HG03103 (cell line): ENCODE data around the gene RPTN.
"Not testable (repeated sequence)": the region's sequence is repeated elsewhere in the genome, so short reads cannot be mapped to it uniquely, and the experiment has no call there.

Experiments used
- ATAC-seq: cut with Tn5 transposase; IDR thresholded peaks from one replicate; pipeline ENCODE4 v1.9.1; 2021; ENCODE audit warnings: low read depth; ENCODE audit not compliant: unreplicated experiment

RPTN gene

DNA sequence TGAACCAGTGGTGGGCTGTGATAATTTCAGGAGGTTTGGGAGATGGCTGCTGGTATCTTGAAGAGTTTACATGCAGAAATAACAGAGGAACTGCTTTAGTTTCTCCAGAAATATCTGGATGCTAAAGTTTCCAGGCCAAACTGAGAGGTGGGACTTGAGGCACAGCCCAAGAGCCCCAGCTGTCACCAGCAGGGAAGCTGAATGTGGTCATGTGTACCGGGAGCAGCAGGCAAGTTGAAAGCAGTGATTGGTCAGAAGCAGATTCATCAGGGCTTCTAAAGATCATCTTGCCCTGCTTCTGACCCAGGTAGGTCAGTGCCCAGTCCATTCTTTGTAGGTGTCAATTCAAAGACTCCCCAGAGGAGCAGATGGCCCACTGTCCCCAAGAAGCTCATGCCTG is 7.9 kb upstream of the RPTN start:
- no peak for ATAC-seq

DNA sequence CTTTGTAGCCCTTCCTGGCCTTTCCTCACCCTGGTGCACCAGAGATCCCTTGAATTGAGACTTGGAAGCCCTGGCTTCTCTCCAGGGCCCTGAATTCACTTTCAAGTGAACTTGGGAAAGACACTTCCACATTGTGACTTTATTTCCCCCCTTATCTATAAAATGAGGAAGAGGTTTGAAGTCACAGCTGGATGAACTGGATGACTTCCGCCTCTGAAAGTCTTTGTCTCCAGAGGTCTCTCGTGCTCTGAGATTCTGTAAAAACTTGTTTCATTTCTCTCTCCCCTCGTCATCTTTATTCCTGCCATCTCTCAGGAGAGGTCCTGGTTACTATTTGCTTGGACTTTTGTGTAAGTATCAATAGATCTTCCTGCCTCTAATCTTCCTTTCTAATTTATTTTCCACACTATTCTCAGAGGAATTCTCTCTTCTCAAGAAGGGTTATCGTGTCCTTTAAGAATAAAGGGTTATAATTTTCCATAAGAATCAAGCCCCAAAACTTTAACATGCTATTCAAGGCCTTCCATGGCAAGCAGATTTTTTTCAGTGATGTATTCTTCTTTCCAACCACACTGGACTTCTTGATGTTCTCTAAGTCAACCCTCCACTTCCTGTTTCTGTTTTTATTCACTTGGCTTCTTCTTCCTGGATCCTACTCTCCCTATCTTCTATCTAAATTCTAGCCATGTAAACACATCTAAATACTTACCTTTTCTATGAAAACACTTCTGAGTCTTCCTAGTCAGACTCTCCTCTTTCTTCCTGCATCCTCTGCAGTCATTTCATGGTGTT is 6.5 kb upstream of the RPTN start:
- ATAC-seq: no peak

DNA sequence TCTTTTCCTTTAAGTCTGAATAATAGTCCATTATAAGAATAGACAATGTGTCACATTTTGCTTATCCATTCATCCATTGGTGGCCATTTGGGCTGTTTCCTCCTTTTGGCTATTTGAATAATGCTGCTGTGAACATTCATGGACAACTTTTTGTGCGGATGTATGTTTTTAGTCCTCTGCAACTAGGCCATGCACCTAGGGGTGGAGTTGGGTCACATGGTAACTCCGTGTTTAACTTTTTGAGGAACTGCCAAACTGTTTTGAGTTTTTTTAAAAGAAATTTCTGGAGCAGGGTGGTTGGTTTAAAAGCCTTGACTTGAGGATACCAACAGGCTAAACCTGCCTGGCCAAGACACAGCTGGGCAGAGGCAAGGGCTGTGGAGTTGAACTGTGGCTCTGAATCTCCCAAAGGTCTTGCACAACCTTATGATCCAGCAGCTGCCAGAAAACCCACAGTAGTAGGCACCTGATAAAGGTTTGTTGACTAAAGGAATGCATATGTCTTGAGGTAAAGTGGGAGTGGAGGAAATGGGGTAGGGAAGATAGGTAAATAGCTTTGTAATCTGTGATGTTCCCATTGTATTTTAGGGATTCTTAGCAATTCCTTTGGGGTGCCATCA is 5.6 kb upstream of the RPTN start:
- no peak for ATAC-seq

DNA sequence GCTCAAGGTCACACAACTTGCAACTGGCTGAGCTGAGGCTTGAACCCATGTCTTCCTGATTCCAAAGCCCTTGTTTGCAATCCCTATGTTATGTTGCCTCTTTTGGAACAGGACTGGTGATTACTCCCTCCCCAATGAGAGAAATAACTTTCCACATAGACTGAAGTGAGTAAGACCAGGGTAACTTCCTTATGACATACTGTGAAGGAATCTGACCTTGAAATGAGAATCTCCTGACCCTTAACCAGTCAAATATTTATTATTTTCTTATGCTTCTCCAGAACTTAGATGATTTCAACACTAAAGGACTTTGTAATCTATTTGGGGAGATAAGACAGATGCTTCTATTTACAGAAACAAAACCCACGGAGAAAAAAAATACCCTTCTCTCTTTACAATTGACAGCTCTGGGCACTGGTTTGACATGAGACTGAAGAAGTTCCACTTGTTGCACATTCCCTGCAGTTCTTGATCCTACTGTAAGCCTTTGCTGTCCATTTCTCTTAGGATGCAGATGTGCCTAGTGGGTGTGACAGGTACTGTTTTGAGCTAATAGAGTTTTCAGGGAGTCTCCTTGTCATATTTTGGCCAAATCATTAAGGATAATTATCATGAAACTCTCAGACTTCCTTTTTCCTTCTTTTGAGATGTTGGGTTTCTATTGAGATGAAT is 3.9 kb upstream of the RPTN start:
- ATAC-seq: no peak

DNA sequence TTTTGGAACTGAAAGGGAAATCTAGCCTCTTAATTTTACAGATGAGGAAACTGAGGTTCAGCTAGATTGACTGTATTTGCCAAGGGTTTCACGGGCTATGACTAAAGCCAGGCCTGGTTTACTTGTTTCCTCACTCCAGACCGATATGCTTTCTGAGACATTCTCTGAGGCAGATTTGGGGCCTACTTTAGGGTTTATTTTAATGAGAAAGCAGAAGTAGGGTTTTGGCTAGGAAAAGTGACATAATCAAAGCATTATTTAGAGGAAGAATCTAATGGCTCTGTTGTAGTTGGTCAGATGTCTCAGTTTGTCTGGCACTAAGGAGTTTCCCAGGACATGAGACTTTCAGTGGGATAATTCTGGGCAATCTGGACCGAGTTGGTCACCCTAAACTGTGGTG is 1.5 kb upstream of the RPTN start:
- ATAC-seq: no peak

DNA sequence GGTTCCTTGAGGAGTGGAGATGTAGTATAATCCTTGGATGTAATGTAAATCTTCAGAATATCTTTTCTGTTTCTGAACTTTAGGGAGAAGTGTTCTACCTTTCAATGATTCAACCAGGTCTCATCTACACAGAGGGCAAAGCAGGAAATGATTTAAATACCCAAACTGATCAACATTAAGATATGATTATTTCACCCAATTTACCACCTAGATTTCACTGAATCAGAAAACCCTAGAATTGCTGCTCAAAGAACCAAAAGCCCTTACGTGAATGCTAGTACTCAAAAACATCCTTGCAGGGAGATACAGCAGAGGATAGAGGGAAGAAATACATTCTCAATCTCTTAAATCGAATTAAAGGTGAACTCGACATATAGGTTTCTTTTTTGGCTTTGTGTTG is 5.0 kb downstream of the RPTN start:
- ATAC-seq: no peak

DNA sequence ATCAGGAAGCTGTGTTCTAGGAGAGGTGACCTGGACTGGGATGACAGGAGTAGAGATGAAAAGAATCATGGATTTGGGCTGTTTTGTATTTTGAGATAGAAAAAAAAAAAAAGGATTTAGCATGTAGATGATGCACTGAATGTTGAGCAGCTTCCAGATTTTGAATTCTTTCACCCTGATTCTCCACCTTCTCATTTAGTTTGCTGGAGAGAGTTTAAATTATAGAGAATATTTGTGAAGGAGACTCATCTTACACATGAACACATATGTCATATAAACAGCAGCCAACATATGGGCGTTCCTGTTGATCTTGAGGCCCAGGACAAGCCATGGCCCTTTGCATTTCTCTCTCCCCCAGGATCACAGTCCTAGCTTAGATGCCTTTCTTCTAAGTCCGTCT is 7.4 kb downstream of the RPTN start:
- no peak for ATAC-seq

DNA sequence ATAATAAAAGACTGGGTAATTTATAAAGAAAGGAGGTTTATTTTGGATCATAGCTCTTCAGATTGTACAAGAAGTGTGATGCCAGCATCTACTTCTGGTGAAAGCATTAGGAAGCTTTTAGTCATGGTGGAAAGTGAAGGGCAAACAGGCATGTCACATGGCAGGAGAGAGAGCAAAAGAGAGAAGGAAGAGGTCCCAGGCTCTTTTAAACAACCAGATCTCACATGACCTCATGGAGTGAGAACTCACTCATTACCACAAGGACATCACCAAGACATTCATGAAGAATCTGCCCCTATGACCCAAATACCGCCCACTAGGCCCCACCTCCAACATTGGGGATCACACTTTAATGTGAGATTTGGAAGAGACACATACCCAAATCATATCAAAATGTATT is 10.0 kb downstream of the RPTN start:
- ATAC-seq: no peak

DNA sequence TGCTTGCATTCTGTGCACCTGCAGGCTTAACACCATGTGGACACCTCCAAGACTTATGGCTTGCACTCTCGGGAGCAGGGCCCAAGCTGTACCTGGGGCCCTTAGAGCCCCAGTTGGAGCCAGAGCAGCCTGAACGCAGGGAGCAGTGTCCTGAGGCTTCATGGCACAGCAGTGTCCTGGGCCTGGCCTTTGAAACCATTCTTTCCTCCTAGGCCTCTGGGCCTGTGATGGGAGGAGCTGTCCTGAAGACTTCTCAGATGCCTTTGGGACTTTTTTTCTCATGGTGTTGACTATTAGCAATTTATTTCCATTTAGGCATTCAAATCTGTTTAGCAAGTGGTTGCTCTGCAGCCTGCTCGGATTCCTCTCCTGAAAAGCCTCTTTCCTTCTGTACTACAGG is 11.0 kb downstream of the RPTN start:
- no peak for ATAC-seq

DNA sequence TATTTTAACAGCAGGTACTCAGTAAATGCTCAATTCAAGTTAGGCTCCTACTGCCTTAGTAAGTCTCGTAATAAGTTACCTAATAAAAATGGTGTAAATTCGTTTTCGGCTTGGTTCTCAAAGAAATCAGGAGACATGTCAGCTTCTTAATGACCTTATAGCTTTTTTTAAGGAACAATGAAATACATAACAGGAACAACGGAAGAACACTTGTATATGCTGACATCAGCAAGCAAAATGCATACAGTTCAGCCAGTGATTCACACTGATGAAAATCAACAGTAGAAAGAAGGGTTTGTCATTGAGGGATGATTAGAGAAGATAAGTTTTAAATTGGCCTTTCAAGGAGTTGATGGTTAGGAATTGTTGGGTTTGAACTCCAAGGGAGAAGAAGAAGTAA is 13.3 kb downstream of the RPTN start:
- ATAC-seq: no peak

DNA sequence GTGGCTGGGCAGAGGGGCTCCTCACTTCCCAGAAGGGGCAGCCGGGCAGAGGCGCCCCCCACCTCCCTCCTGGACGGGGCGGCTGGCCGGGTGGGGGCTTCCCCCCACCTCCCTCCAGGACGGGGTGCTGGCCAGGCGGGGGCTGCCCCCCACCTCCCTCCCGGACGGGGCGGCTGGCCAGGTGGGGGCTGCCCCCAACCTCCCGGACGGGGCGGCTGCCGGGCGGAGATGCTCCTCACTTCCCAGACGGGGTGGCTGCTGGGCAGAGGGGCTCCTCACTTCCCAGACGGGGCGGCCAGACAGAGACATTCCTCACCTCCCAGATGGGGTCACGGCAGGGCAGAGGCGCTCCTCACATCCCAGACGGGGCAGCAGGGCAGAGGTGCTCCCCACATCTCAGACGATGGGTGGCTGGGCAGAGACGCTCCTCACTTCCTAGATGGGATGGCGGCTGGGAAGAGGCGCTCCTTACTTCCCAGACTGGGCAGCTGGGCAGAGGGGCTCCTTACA is 14.3 kb downstream of the RPTN start:
- not testable (repeated sequence) for ATAC-seq

DNA sequence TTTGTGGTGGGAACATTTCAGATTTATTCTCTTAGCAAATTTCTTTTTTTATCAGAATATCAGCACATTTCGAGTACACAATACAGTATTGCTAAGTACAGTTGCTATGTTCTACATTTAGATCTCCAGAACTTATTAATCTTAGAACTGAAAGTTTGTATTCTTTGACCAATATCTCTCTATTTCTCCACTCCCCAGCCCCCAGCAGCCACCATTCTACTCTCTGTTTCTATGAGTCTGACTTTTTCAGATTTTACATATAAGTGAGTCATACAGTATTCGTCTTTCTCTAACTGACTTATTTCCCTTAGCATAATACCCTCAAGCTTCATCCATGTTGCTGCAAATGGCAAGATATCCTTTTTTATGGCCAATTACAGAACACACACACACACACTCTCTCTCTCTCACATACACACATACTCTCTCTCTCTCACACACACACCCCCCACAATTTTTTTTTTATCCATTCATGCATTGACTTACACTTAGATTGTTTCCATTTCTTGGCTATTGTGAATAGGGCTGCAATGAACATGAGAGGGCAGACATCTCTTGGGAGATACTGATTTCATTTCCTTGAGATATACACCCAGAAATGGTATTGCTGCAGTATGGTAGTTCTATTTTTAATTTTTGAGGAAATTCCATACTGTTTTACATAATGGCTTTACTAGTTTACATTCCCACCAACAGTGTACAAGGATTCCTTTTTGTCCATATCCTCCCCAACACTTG is 15.7 kb downstream of the RPTN start:
- no peak for ATAC-seq

DNA sequence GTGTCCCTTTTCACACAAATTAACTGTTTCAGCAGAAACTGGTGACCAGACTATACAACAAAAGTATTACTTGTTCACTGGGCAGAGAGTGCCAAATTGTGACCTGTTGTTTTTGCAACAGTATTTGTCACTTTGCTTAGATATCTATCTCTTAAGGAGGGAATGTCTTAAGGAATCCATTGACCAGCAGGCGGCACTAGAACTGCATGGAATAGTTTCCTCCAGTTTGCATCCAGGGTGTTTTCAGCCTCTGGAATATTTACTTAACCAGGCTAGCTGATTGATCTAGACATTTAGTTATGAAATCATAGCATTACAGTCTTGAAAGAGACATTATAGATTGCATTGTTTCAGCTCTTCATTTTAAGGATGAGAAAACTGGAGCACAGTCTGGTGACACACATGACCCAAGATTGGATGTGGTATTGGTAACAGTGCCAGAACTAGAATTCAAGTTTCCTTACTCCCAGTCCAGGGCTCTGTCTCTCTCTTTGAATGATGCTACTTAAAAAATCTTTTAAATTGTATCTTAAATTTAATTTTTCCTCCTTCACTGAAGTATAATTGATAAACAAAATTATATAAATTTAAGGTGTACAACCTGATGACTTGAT is 16.9 kb downstream of the RPTN start:
- ATAC-seq: no peak

DNA sequence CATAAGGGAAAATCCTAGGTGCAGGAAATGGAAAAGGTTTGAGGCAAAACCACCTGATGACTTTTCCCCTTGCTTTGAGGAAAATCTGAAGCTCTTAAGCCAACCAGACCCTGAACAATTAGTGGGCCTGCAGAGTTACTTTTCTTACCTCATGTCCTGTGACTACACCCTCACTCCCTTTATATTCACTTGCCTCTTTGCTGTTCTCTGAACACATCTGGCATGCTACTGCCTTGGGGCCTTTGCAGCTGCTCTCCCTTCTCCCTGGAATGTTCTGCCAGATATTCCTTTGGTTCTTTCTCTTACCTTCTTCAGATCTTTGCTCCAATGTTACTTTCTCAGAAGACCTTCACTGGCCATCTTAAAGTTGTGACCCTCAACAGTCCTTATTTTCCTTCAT is 21.8 kb downstream of the RPTN start:
- no peak for ATAC-seq

DNA sequence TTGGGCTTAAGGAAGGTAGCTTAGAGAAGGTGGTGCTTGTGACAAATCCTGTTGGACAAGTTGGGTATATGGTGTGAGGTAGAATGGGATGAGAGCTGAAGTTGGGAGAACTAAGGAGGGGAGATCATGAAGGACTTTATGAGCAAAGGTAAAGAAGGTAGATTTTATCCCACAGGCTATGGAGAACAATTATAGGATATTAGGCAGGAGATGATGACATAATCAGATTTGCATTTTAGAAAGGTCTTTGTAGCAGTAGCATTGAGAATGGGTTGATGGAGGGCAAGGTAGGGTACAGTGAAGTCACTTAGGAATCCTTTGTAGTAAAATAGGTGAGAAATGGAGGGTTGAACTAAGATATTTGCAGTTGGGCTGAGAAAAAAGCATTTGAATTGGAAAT is 28.8 kb downstream of the RPTN start:
- no peak for ATAC-seq

DNA sequence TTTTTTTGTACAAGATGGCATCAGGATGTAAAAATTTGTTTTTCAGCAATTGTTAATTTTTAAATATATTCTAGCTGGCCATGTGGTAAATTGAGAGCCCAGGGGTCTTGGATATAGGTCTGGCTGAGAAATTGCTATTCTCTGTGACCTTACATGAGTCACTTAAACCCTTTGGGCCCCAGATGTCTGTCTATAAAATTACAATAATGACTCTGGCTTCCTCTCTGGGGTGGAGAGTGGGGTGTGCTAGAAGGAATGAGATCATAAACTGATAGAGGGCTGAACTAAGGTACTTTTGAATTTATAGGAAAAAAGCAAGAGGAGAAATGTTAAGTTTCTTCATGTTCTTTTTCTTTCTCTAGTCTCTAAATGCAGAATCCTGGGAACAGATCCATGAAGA is 31.4 kb downstream of the RPTN start:
- ATAC-seq: no peak

DNA sequence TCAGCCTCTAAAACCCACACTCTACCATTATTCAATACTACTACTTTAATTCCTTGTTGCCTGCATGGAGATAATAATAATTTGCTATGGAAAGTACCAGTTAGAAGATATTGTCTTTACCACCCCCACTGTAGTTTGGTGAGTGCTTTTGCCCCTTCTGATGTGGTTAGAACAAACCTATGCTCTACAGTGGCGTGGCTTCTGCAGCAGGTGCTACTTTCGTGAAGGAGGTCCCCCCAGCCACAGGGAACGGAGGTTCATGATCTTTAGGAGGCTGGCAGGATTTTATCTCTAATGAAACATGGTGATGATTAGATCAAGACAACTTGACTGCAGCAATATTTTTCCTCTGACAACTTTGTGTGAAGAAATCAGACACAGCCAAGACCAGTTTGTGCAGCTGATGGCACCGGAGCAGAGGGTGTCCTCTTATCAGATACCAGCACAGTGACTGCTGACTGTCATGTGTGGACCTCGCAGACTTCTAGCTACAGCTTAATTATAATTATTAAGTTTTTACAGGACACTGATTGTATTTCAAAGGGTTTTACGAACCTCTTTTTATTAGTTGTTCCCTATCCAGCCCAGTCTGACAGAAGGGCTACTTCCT is 33.1 kb downstream of the RPTN start:
- ATAC-seq: no peak

DNA sequence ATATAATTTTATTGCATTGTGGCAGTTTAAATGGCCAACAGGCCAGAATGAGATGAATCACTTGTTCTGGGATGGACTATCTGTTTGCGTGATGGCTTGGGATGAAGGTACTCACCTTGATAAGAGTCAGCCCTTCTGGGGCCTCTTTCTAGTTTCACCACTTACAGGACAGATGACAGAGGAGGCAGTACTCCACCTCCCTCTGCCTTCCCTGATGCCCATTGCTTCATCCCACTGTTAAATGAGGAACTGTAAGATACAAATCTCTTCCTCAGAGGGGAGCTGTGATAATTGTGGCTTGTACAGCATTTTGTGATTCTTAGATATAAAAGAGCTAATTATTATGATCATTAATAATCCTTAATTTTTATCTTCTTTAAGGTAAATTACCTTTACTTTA is 40.1 kb downstream of the RPTN start:
- ATAC-seq: no peak

DNA sequence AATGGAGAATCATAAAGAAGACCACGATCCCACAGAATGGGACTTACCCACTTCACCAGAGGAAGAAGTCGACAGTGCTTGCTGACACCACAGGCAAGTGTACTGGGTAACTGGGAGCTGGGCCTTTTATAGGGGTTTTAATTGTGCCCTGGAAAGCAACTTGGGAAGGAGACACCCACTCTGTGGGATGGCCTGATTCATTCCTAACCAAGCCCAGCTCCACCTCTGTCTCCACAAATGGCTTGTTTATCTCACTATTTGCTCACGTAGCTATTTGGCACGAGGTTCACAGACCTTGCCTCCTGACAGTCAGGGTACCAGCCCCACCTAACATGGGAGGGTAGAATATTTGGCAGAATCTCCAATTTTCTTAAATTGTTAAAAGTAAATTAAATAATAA is 43.7 kb downstream of the RPTN start, which contains the start of gene TCHH:
Gene TCHH, minus strand, starts transcription at position 101 of the 400 bp plus-strand sequence. CDS start 1,364 bp downstream, outside the sequence.
- ATAC-seq: no peak

DNA sequence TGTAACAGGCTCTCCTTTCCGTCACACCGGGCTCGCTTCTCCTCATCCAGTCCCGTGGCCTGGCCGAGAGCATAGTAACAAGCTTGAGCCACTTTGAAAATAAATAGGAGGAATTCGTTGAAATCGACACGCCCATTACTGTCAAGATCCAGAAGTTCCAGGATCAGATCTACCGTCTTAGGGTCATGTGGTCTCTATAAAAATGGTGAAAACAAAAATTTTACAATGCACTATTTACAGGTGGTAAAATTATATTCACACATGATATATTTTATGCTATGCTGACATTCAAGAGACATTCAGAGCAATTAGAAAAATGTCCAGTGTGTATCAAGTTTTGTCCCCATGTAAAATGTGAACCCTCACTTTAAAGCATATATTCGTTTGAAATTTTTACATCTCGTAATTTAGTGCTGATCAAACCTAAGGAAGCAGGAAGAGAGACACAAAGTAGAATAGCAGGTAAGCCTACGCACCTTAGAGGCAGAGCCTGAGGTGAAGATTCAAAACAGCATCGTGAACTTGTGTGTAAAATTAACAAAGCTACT is 46.1 kb downstream of the RPTN start:
- no peak for ATAC-seq
